Stimulated activated CD8-positive, alpha-beta memory T cell treated with anti-CD3 and anti-CD28 coated beads, Interleukin-4, amount 100 ng/mL, for 48 hours (primary cell): ENCODE data around the gene VIT.

Source experiments
- DNase-seq: peaks from one replicate; pipeline ENCODE4 v3.0.0-alpha.2; 2020

The VIT gene

DNA sequence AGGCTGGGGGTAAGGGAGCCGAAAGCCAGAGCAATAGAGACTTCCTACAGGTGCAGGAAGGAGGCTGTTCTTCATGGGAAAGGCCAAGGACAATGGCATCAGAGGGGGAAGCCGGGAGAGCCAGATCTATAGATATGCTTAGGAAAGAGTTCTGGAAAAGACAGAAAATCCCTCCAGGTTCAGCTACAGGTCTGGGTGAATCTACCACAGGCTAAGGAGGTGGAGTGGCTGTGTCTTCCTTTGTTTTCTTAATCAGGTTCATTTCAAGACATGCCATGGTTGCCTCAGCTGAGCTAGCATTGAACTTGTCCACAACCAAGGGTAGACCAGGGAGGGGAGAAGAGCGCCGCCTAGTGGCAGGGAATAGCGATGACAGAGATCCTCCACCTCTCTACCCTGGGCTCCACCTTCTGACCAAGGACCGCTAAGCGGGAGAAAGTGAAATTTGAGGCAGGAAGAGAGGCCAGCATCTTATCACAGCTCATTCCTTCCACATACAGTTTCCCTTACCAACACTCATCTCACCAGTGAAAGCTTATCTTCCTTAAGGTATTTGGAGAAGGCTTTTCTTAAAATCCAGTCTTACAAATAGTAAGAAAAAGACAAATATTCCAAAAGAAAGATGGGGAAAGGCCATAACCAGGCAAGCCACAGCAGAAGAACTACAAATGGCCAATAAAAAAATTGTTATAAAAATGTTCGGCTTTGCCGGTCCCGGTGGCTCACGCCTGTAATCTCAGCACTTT, 74.2 kb downstream of the VIT start:
- peak; percentile 70 for DNase-seq

DNA sequence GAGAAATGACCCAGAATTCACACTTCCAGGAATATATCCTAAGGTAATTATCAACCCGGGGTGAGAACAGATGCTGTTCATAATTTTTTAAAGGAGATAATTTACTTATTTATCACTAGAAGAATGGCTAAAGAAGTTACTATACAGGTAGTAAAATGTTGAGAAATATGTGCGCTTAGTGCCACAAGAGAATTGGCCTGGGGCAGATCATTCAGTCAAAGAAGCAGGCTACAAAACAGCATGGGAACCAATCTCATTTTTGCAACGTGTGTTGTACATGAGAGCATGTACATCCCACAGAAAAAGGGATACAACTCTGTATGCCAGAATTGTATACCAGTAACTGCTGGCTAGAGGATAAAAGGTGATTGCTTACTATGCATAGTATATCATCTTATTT, 75.2 kb downstream of the VIT start:
- no peak for DNase-seq

DNA sequence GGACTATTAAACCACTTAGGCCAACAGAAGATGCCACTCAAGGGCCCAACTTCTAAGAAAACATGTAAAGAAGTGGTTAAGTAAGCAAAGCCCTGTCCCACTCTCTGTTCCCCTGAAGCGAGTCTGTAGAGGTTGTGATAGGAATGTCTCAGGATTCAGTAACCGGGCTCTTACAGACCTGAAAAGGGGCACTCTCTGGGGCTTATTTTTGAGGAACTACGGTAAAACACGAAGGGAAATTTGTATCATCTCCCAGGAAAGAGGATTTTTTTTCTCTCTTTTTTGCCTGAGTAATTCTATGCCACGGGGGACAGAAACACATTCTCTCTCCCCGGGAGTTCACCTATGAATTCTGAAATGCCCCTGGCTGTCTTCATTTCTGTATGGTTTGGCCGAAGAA, 77.4 kb downstream of the VIT start:
- no peak for DNase-seq

DNA sequence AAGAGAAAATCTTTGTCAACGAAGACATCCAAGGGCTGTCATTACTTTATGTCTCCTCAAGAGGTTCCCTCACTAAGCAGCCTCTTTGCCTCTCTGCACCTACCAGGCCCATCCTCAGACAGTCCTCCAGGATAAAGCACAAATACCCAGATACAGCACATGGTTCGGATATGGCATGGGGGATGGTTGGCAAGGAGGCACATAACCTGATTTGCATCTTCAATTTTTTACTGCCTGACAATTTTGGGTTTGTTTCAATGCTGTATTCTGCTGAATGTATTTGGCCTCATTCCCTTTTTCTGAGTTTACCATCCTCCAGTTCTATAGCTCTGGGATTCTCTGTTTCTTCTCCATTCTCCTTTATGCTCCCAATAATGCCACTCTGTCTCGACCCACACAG, 78.8 kb downstream of the VIT start:
- DNase-seq = no peak

DNA sequence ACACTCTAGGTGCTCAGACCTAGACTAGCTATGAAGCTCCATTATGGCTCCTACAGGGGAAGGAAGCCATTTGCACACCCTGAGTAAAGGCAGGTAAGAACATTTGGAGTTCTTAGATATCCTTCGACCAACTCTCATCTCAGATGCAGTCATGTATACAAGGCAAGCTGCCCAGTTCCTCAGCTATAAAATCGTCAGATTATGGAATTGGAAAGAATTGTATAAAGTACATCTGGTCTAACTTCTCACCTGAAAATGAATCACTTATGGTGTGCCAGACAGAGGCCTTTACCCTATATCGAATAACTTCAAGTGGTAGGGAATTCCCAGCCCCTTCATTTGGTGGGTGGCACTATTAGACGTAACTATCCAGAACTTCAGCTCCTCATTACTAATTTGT, 79.3 kb downstream of the VIT start:
- DNase-seq = no peak

DNA sequence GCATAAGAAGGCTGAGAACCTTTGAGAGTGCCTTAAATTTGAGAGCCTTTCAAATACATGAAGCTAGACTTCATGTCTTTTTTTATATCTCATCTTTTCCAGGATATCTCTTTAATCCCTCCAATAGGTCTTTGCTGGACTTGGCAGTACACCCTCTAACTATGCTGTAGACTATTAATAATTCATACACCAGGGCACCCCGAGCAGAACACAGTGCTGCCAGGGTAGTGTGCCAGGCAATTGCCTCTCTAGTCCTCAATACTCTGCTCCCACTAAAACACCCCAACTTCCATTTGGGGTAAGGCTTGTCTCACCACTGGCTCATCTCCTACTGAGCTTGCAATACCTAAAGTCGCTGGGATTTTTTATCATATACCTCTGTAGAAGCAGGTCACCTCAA, 80.8 kb downstream of the VIT start:
- no peak for DNase-seq

DNA sequence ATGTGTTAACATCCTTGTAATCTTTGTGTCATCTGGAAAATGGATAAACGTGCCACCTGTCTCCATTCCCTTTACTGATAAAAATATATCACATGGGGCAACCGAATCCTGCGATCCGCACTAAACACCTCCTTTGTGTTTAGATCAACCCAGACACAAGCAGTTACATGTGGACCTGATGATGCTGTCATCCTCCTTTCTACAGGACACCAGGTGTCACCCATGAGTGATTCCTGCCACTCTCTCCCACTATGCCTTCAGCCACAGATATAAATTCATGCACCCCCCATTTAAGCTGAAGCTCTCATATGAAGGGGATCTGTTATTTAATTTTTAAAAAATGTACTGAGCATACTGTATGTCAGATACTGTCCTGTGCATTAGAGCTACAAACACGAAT, 81.3 kb downstream of the VIT start:
- no peak for DNase-seq

DNA sequence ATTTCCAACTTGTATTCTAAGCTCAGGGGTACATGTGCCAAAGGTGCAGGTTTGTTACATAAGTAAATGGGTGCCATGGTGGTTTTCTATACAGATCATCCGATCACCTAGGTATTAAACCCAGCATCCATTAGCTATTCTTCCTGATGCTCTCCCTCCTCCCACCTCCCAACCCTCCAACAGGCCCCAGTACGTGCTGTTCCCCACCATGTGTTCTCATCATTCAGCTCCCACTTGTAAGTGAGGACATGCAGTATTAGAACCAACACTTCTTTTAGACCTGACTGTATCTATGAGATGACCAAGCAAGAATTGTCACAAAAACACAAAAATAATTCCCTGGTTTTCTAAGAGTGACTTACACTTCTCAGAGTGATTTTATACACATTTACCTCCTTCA, 83.0 kb downstream of the VIT start:
- no peak for DNase-seq

DNA sequence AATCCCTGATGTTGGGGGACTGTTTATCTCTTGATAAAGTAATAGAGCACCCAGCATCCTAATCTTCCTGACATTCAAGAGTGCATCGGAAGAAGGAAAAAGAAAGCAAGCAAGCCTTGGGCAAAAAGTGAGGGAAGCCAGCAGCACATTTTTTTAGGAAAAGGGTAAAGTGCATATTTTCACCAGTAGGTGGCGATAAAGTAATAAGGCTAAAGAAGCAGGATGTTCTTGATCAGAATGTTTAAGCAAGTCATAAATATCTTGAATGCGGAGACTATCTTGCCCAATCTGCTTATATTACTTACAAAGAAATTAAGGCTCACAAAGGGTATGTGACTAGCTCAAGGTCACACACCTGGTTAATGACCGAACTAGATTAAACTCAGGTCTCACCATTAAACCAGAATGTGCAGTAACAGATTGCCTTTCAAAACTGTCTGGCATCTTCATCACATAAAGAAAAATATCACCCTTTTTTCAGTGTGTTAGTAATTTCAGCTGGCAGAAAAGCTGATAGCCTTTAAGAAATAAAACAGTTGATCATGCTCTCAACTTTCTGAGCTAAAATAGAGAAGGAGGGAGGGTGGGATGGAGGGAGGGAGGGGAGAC, 83.8 kb downstream of the VIT start:
- no peak for DNase-seq

DNA sequence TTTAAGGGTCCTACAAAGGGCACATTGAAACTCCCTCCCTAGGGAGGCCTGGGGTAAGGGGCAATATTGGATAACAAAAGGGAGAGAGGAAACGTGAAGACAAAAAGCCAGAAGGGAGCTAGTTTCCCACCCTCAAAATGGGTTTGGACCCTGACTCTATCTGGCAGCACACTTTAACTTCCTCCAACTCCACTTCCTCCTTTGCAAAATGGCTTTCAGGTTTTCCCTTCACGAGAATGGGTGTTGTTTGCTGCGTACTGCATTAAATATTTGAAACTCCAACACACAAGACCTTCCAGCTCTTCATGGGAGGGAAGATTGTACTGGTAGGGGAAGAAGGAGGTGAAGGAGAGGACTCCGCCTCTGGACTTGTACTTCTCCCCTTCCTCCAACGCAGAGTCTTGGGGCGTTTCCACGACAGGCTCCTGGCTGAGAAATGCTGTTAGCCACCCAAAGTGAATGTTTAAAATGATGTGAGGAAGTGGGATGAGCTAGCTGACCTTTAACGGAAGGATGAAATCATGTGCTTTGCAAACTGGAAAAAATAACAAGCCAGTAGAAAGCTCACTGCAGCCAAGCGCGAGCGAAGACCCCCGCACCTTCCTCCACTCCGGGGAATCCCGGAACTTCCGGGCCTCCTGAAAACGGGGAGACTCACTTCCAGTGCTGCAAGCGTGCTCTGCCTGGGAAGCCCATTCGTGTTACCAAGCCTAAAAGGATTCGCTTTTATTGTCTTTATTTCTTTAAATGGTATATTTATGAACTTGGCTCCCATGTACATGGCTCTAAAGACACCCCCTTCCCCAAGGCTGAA, 85.6 kb downstream of the VIT start:
- DNase-seq = no peak

DNA sequence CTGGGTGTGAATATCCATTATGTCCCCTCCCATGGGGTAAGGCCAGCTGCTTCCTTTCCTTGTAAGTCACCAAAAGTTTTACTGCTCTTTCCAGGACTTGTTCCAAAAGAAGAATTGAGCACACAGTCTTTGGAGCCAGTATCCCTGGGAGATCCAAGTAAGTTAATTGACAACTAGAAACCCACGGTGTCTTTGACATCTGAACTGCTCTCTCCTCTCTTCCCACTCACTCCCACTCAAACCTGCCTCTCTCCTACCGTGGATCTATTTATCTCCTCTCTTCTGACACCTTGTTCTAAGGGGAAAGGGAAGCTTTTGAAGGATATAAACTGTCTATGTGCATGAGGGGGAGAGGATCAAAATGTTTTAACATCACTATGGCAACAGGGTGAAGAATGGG, 86.7 kb downstream of the VIT start:
- no peak for DNase-seq

DNA sequence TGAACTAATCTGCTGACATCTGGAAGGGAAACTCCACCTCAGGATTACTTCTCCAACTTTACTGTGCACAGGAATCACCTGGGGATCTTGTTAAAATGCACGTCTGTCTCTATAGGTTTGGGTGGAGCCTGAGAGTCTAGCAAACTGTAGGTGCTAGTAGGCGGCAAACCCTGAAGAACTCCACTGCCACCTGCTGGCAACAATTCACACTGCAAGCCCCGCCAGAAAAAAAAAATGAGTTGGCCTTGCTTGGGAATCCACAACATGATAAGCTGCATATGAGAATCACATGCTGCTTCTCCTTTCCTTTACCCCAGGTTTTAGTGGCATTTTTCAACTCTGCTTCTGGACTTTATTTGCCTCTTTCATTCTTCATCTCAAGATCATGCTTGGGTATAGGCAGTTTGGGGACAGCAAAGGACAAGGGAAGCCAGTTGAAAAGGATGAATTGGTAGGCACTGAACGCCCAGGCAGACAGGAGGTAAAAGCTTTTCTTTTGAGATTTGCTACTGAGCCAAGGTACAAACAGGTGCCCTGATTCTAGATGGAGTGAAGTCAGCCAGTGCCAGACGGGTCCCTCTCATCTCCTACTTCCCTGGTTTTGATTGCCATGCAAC, 88.8 kb downstream of the VIT start:
- peak; percentile 78 for DNase-seq

DNA sequence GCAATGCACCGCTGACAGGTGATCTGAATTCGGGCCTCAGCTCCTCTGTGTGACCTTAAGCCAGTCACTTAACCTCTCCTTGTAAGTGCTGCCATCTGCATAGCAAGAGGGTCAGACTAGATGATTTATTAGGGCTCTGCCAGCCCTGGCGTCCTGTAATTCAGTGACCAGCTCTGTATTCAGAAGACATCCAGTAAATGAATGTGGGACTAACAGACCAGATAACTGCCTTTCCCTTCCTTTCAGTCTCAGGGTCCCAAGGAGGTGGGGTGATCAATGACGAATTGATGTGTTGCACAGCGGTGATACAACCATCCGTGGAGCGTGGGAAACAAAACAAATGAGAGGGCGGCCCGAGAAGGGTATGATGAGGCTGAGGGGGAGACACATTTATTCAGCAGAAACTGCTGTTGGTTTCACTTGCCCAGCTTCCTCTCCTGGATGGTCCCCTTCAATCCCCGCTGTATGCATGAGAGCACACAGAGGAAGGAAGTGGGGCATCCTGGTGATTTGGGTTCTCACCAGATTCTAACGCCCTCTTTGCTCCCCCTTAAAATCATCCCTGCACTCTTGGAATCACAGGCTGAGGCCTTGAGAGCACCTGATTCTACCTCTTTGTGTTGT, 92.8 kb downstream of the VIT start:
- DNase-seq = no peak

DNA sequence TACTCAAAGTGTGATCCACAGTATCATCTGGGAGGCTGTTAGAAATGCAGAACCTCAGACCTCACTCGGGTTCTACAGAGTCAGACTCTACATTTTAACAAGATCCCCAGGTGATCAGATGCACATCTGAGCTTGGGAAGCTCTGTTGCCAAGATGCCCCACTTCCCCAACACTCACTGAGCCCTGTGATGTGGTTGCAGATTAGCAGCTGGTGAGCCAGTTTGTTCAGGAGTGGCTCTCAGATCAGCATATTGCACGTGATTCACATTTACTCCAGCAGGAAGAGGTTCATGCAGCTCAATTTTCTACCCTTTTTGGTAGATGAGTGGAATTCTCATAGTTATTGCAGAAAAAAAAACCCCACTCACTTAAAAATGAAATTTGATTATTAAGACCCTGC, 96.4 kb downstream of the VIT start:
- DNase-seq = no peak

DNA sequence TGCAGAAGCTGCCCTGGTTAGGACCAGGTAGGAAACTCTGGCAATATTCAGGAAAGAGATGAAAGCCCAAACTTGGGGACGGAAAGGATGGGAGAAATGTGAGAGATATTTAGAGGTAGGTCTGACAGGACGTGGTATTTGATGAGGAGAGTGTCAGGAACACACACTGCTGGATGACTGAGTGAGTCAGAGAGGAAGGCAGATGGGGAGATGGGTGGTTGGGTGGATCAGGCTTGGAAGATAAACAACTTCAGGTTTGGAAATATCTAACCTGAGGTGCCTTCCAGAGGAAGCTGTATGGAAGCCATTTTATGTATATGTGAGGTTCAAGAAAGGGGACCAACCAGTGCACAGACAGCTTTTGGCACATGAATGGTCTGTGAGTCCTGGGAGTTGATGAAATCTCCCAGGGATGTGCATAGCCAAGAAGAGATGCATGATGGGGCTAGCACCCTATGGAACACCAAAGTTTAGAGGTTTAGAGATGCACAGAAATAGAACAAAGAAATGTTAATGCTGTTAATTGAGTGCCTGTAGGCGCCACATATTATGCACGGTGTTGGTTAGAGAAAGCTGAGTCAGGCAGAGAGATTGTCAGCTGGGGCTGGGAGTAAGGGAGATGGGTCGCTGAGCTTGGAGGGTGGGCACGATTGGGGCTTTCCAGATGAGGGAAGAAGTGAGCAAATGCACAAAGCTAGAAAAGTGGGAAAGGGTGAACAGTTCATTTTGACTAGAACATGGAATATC, 101.0 kb downstream of the VIT start:
- DNase-seq = no peak

DNA sequence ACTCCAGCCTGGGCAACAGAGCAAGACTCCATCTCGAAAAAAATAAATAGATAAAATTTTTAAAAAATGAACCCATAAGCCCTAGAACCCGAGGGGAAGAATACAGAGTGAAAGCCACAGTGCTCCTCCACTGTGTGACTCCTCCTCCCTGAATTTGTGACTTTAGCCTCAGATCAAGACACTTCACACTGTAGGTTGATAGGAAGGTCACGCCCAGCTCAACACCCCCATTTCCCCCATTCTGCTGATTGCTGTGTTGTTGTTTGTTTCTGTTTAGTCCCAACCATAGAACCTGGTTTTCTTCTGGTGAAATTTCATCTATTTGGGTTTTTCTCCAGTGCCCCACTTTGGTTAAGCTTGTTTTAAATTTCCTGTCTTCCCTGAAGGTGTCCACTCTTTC, 102.2 kb downstream of the VIT start:
- DNase-seq = no peak

DNA sequence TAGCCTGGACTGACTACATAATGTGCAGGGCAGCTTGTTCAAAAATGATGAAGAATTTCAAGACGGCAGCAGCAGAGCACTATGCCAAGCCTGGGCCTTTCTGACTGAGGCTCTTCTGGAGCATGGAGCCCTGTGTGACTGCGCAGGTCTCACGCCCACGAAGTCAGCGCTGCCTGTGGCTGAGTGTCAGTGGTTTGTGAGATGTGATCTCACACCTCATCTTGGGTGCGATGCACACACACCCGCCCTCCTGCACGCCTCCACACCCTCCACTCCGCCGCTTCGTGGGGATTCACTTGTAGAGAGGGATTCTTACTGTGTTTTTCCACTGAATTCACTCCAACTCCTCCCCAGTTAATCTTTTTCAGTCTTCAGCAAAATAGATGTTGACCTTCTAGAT, 103.9 kb downstream of the VIT start:
- DNase-seq = peak; percentile 67

DNA sequence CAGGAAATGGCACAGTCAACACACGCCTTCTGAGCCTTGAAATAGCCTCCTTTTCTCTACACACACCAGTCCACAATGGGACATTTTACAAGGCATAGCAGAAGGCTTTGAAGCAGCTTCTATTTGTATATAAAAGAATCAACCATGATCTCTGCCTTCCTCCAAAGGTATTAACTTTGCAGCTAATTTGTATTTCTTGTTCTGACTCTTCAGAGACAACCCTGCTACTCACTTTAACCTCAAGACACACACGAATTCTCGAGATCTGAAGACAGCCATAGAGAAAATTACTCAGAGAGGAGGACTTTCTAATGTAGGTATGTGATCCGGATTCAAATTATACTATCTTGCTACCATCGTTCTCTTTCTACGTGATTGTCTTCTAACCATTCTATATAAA, 104.6 kb downstream of the VIT start:
- DNase-seq = no peak

DNA sequence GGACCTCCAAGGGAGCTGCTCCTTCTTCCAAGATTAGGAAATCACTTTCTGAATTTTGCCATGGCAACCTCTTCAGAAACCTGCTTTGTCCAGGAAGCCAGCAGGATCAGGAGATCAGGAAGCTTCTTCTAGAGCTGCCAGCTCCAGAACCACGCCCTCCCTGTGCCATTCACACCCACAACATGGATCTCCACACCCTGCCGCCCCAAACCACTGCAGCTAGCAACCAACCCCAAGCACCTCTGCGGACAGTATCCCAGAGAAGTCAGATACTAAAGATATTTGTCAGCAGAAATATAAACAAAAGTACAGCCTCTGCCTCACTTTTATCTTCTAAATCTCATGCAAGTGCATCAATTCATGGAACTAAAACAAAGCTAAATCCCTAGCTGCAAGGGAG, 106.4 kb downstream of the VIT start:
- no peak for DNase-seq

DNA sequence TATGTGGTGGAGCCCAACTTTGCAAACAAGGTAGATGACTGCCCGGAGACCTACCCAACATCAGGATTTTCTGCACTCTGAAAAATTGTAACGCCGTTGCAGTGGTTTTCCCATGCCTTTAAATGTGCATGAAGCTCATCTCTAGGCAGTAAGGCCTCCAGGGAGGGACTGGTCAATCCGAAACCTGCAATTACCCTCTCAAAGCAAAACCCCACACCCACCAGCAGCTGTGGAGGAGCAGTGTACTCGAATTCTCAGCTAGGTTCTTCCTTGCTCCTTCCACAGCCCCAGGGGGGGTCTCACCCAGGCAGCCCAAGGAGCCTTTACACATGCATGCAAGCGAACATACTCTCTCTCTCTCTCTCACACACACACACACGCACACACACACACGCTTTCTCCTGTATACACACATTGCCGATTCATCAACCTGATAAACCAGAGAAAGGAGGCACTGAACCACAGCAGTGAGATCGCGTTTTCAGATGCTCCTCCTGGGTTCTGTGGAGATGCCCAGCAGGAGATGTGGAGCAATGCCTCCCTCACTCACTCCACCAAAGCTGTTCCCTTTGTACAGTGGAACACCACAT, 109.2 kb downstream of the VIT start:
- DNase-seq = no peak

DNA sequence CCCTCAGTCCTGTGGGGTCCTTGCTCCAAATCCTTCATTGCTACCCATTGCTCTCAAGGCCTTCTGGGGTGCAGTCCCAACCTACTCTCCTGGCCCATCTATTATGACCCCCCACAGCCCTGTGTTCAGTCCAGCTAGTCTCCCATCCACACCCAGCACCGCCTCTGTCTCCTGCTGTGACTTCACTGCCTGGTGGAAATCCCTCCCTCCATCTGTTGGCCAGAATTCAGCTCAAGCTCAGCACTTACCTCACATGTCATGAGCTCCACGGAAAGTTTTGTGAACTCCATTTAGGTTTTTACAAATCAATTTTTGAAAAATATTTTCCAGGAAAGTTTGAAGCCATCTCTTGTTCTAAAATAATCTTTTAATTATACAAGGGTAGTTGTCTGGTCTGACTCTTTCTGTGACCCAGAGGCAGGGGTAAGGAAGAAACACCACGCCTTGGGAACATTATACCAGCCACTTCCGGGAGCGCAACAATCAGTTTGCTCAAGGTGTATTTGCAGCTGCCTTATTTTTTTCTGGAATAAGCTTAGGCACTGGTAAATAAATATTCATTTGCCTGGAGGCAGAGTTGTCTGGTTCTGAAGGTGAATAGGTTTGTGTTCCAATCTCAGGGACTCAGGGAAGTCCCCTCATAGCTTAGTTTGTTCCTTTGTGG, 110.8 kb downstream of the VIT start:
- no peak for DNase-seq
